ENCODE measurements around the gene MSX2. TPM values are rescaled to one million over a fixed set of nuclear protein-coding genes. Genes with fewer than 3 reads are reported as not detected.

MSX2 gene
- total and polyA plus RNA-seq, 2 donors (not counting 1 experiment from before 2014, with no cell fraction given), result 1.3 to 4.5 TPM

DNA sequence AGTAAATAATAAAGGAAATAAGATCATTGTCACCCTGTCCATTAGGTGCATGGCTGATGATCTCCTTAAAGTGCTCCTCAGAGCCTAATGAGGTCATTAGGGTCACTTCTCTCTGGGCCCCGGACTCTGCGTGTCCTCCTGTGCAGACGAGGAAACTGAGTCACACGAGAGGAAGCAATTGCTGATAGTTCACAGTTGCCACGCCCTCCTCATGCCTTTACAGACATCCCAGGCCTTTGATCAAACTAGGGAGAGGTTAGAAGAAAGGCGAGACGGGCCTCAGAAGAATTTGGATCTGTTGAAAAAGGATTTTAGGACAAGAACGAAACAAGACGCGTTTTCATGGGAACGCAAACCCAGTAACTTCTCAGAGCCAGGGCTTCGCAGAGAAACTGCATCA, 32.0 kb upstream of the MSX2 start:
- no peak overlapping the region for H3K4me2 ChIP-seq (ENCODE audit: extremely low read depth, insufficient read depth, low read length)
- H3K27me3 ChIP-seq (ENCODE audit: control insufficient read depth, insufficient read depth, low read length), result peaks cover 6% of the 10 kb centered on the region
- H2AFZ ChIP-seq (ENCODE audit: low read length), result no peak overlapping the region
- TF ChIP-seq, protein P1, sequence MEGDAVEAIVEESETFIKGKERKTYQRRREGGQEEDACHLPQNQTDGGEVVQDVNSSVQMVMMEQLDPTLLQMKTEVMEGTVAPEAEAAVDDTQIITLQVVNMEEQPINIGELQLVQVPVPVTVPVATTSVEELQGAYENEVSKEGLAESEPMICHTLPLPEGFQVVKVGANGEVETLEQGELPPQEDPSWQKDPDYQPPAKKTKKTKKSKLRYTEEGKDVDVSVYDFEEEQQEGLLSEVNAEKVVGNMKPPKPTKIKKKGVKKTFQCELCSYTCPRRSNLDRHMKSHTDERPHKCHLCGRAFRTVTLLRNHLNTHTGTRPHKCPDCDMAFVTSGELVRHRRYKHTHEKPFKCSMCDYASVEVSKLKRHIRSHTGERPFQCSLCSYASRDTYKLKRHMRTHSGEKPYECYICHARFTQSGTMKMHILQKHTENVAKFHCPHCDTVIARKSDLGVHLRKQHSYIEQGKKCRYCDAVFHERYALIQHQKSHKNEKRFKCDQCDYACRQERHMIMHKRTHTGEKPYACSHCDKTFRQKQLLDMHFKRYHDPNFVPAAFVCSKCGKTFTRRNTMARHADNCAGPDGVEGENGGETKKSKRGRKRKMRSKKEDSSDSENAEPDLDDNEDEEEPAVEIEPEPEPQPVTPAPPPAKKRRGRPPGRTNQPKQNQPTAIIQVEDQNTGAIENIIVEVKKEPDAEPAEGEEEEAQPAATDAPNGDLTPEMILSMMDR (conservative IDR thresholded peaks at IDR 0.05 in 1 of 2, IDR thresholded peaks at IDR 0.05 in 1 of 2; ENCODE audit: low read depth in 1 of 2, low read length in 2 of 2), result no peak
- no peak for TF ChIP-seq EZH2 (IDR thresholded peaks at IDR 0.05; ENCODE audit: low read length, missing control alignments)
- H4K20me1 ChIP-seq (ENCODE audit: control insufficient read depth, extremely low read depth, insufficient read depth, low read length), result no peaks in the 10 kb centered on the region
- H3K36me3 ChIP-seq (ENCODE audit: control insufficient read depth, insufficient read depth, low read length), result no peaks in the 10 kb centered on the region
- no peak overlapping the region for H3K9ac ChIP-seq (ENCODE audit: insufficient read depth, low read length)
- H3K9me3 ChIP-seq (ENCODE audit: control insufficient read depth, insufficient read depth, low read depth, low read length), result no peaks in the 10 kb centered on the region
- no peaks in the 10 kb centered on the region for H3K4me1 ChIP-seq (ENCODE audit: control insufficient read depth, extremely low read depth, insufficient read depth, low read length)
- no peak for DNase-seq (ENCODE audit: low read depth in 2 of 2)
- no peaks in the 10 kb centered on the region for H3K79me2 ChIP-seq (ENCODE audit: control insufficient read depth, insufficient read depth, low read length)
- no peak overlapping the region for H3K4me3 ChIP-seq (replicated peaks in 1 of 4; ENCODE audit: control extremely low read depth in 1 of 4, insufficient read depth in 1 of 4, low read depth in 3 of 4, low read length in 4 of 4)
- no peak overlapping the region for H3K27ac ChIP-seq (ENCODE audit: insufficient read depth, low read length)

DNA sequence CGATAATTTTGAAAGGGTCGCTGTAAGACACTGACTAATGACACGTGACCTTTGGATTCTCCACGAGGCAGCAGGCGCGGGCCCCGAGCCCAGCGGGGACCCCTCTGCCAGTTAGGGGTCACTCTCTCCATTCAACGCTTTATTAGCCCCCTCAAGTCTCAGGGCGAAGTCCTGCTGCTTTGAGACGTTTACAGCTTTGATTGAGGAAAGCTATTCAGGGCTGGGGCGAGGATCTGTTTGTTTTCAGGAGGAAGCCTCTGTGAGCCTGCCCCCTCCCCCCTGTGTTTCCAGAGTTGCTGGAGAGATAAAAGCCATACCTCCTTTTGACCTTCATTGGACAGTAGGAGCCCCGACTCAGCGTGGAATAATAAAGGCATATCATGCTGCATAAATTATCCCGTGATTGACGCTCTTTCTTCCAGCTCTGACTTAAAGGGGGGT, 31.4 kb upstream of the MSX2 start:
- Histone ChIP-seq H3K27me3 (ENCODE audit: control insufficient read depth, insufficient read depth, low read length) (peaks cover 6% of the 10 kb centered on the region), H4K20me1 (ENCODE audit: control insufficient read depth, extremely low read depth, insufficient read depth, low read length) (no peaks in the 10 kb centered on the region)

DNA sequence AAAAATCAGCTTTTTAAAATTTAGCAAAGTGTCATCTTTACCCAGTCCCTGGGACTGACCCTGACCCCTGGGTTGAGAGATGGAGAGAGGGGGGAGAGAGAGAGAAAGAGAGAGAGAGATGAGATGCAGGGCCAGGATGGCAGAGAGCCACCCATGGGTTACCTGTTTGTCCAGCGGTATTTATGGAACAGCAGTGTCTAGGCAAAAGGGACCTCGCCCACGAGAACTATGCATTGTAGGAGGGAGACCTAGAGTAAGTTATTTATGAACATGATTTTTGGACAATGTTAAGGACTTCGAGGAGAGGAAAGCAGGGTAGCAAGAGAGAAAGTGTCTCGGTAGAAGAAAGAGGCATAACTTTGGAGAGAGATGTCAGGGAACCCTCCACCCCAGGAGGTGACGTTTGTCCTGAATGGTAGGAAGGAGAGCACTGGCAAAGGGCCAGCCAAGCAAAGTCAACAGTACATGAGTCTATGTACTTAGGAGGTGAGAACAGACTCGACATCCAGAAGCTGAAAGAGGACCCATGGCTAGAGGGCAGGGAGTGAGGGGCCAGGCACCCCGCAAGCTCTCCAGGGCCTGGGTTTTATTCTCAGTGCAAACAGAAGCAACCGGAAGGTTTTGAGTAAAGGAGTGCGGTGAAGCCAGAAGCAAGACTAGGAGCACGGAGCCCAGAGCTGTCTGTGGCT, 30.5 kb upstream of the MSX2 start:
- no peaks in the 10 kb centered on the region for H3K9me3 ChIP-seq (ENCODE audit: control insufficient read depth, insufficient read depth, low read depth, low read length)
- H3K9ac ChIP-seq (ENCODE audit: insufficient read depth, low read length), result no peak overlapping the region
- no peak overlapping the region for H3K4me2 ChIP-seq (ENCODE audit: extremely low read depth, insufficient read depth, low read length)
- no peaks in the 10 kb centered on the region for H3K36me3 ChIP-seq (ENCODE audit: control insufficient read depth, insufficient read depth, low read length)
- H3K4me1 ChIP-seq (ENCODE audit: control insufficient read depth, extremely low read depth, insufficient read depth, low read length), result no peaks in the 10 kb centered on the region
- no peaks in the 10 kb centered on the region for H4K20me1 ChIP-seq (ENCODE audit: control insufficient read depth, extremely low read depth, insufficient read depth, low read length)
- H3K4me3 ChIP-seq (replicated peaks in 1 of 4; ENCODE audit: control extremely low read depth in 1 of 4, insufficient read depth in 1 of 4, low read depth in 3 of 4, low read length in 4 of 4), result no peak overlapping the region
- DNase-seq (ENCODE audit: low read depth in 2 of 2), result no peak
- TF ChIP-seq, protein P1 (conservative IDR thresholded peaks at IDR 0.05 in 1 of 2, IDR thresholded peaks at IDR 0.05 in 1 of 2; ENCODE audit: low read depth in 1 of 2, low read length in 2 of 2), result no peak
- TF ChIP-seq EZH2 (IDR thresholded peaks at IDR 0.05; ENCODE audit: low read length, missing control alignments), result no peak
- no peaks in the 10 kb centered on the region for H3K79me2 ChIP-seq (ENCODE audit: control insufficient read depth, insufficient read depth, low read length)
- no peak overlapping the region for H2AFZ ChIP-seq (ENCODE audit: low read length)
- H3K27ac ChIP-seq (ENCODE audit: insufficient read depth, low read length), result no peak overlapping the region
- H3K27me3 ChIP-seq (ENCODE audit: control insufficient read depth, insufficient read depth, low read length), result peaks cover 2% of the 10 kb centered on the region

More for the DNA sequence above, 31.4 kb upstream of the MSX2 start:
- H3K9me3 ChIP-seq (ENCODE audit: control insufficient read depth, insufficient read depth, low read depth, low read length), result no peaks in the 10 kb centered on the region
- H3K36me3 ChIP-seq (ENCODE audit: control insufficient read depth, insufficient read depth, low read length), result no peaks in the 10 kb centered on the region
- H3K9ac ChIP-seq (ENCODE audit: insufficient read depth, low read length), result no peak overlapping the region
- no peak overlapping the region for H3K4me2 ChIP-seq (ENCODE audit: extremely low read depth, insufficient read depth, low read length)
- H3K79me2 ChIP-seq (ENCODE audit: control insufficient read depth, insufficient read depth, low read length), result no peaks in the 10 kb centered on the region
- TF ChIP-seq, protein P1 (conservative IDR thresholded peaks at IDR 0.05 in 1 of 2, IDR thresholded peaks at IDR 0.05 in 1 of 2; ENCODE audit: low read depth in 1 of 2, low read length in 2 of 2), result no peak
- no peak for TF ChIP-seq EZH2 (IDR thresholded peaks at IDR 0.05; ENCODE audit: low read length, missing control alignments)
- no peaks in the 10 kb centered on the region for H3K4me1 ChIP-seq (ENCODE audit: control insufficient read depth, extremely low read depth, insufficient read depth, low read length)
- H3K4me3 ChIP-seq (replicated peaks in 1 of 4; ENCODE audit: control extremely low read depth in 1 of 4, insufficient read depth in 1 of 4, low read depth in 3 of 4, low read length in 4 of 4), result no peak overlapping the region
- no peak overlapping the region for H2AFZ ChIP-seq (ENCODE audit: low read length)
- DNase-seq (ENCODE audit: low read depth in 2 of 2), result no peak
- H3K27ac ChIP-seq (ENCODE audit: insufficient read depth, low read length), result no peak overlapping the region

Measured in fibroblast of lung (primary cell).